K562 (cell line): ENCODE data around the gene CREG2. TPM values are rescaled to one million over a fixed set of nuclear protein-coding genes. Genes with fewer than 3 reads are reported as not detected.

Experiments used
- ATAC-seq: fragments of 200-7000 bp; cut with Tn5 transposase; 3 replicates; pipeline ENCODE4 v1.9.1; 2020; ENCODE audit warnings: moderate library complexity
- BruUV-seq: library from RNA; stranded (reverse); fragments of 400-500 nt; replicated peaks from 2 replicates; lab custom pipeline; 2021; lab: Mats Ljungman, UMichigan
- CTCF ChIA-PET: fragments of 300-600 bp; formaldehyde crosslinking; extraction: SDS; loops from one replicate; lab custom pipeline; 2021; ENCODE audit warnings: low intra/inter-chr PET ratio; lab: Yijun Ruan, JAX
- POLR2A ChIA-PET: fragments of 300-600, 350-650 bp; sonication (Branson Sonifier 250); formaldehyde crosslinking; extraction: SDS; loops from one replicate; lab custom pipeline; 2021; ENCODE audit warnings: antibody characterized with exemption, inconsistent platforms; lab: Yijun Ruan, JAX
- DNase-seq, 4 experiments: peaks; one replicate each; pipeline versions ENCODE4 v3.0.0 to v3.0.0-alpha.2; 2011 to 2018; ENCODE audit warnings: low spot score in 3 of 4, mixed read lengths in 3 of 4; ENCODE audit errors: extremely low read depth in 1 of 4
- FAIRE-seq: peaks from 2 replicates; lab custom pipeline; 2011; peaks lifted over from hg19 to GRCh38; lab: Jason Lieb, UNC
- H2AFZ ChIP-seq: 2 replicates; pipeline ENCODE4 v1.6.0; 2011; ENCODE audit warnings: low read depth, low read length, control low read depth, inconsistent platforms
- H3K27ac ChIP-seq: fragments of 200-600 bp; 3 replicates; pipeline ENCODE4 v1.8.0; 2011; ENCODE audit warnings: low read depth, mild to moderate bottlenecking, control low read depth, inconsistent platforms, low read length, moderate library complexity, mixed read lengths; ENCODE audit errors: extremely low read depth
- H3K27me3 ChIP-seq, 2 experiments: fragments of 300-600 bp in 1 of 2; 2 replicates in 1 of 2; 3 replicates in 1 of 2; pipeline versions ENCODE4 v1.6.0 to v1.8.0; 2011; ENCODE audit warnings: inconsistent platforms in 2 of 2, low read length in 2 of 2, mild to moderate bottlenecking in 1 of 2, mixed read lengths in 1 of 2, moderate library complexity in 1 of 2; ENCODE audit not compliant: control insufficient read depth in 2 of 2, insufficient read depth in 2 of 2
- H3K36me3 ChIP-seq: fragments of 300-600 bp; 3 replicates; pipeline ENCODE4 v1.8.0; 2011; ENCODE audit warnings: mild to moderate bottlenecking, low read length, inconsistent platforms; ENCODE audit not compliant: control insufficient read depth, insufficient read depth
- H3K4me1 ChIP-seq, 2 experiments: fragments of 200-600 bp in 1 of 2; replicated peaks in 1 of 2; 2 replicates in 1 of 2; 3 replicates in 1 of 2; pipeline versions ENCODE4 v1.5.1 to v1.8.0; 2011; ENCODE audit warnings: inconsistent platforms in 2 of 2, low read length in 2 of 2, mild to moderate bottlenecking in 1 of 2, mixed read lengths in 1 of 2, moderate library complexity in 1 of 2; ENCODE audit not compliant: control insufficient read depth in 2 of 2, insufficient read depth in 2 of 2
- H3K4me2 ChIP-seq: 2 replicates; pipeline ENCODE4 v1.6.1; 2011; ENCODE audit warnings: low read length, control low read depth, inconsistent platforms, mixed read lengths; ENCODE audit not compliant: insufficient read depth
- H3K4me3 ChIP-seq: fragments of 200-600 bp; sonication (generic), shearing (Covaris generic); 2 replicates; pipeline ENCODE4 v1.5.1; 2016; ENCODE audit warnings: control low read depth, inconsistent platforms
- H3K79me2 ChIP-seq: fragments of 200-600 bp; 3 replicates; pipeline ENCODE4 v1.8.0; 2011; ENCODE audit warnings: low read length, inconsistent platforms; ENCODE audit not compliant: control insufficient read depth, insufficient read depth
- H3K9ac ChIP-seq, 2 experiments: 2 replicates each; pipeline versions ENCODE4 v1.6.0 to v1.6.1; 2011; ENCODE audit warnings: low read depth in 2 of 2, low read length in 2 of 2, control low read depth in 1 of 2, inconsistent platforms in 1 of 2, mild to moderate bottlenecking in 1 of 2, mixed read lengths in 1 of 2; ENCODE audit not compliant: insufficient read depth in 1 of 2
- H3K9me1 ChIP-seq: one replicate; pipeline ENCODE4 v1.6.0; 2011; ENCODE audit warnings: inconsistent platforms, mild to moderate bottlenecking, low read length, moderate library complexity; ENCODE audit not compliant: control insufficient read depth, insufficient read depth
- H3K9me3 ChIP-seq: replicated peaks from 2 replicates; pipeline ENCODE4 v1.5.1; 2011; ENCODE audit warnings: low read depth, low read length, inconsistent platforms; ENCODE audit not compliant: control insufficient read depth, insufficient read depth
- H4K20me1 ChIP-seq: replicated peaks from 2 replicates; pipeline ENCODE4 v1.6.1; 2011; ENCODE audit warnings: low read length, inconsistent platforms, mixed read lengths; ENCODE audit not compliant: control insufficient read depth, insufficient read depth
- FOXA1 ChIP-seq: fragments of 450-650 bp; IDR thresholded peaks from 2 replicates; pipeline ENCODE4 v1.6.1; 2016; ENCODE audit warnings: mild to moderate bottlenecking, borderline replicate concordance
- HBP1 ChIP-seq: fragments of 450-650 bp; formaldehyde crosslinking; IDR thresholded peaks from 2 replicates; pipeline ENCODE4 v1.4.0; 2022; ENCODE audit warnings: missing genetic modification characterization
- HDAC2 ChIP-seq: fragments of 450-650 bp; IDR thresholded peaks from 2 replicates; pipeline ENCODE4 v1.6.1; 2016; ENCODE audit warnings: mild to moderate bottlenecking
- HINFP ChIP-seq: fragments of 450-650 bp; conservative IDR thresholded peaks from 2 replicates; pipeline ENCODE4 v1.6.1; 2016; ENCODE audit warnings: missing genetic modification characterization, low read depth, mild to moderate bottlenecking, control low read depth, missing compliant biosample characterization
- KAT8 ChIP-seq: fragments of 450-650 bp; IDR thresholded peaks from 2 replicates; pipeline ENCODE4 v1.6.1; 2016; ENCODE audit warnings: low read depth, mild to moderate bottlenecking
- MYC ChIP-seq, 2 experiments: fragments of 250-450 bp in 1 of 2; sonication (Bioruptor Pico) in 1 of 2; IDR thresholded peaks; 2 replicates each; pipeline versions ENCODE4 v1.5.1 to v1.6.1; 2012 to 2021; ENCODE audit warnings: low read depth in 2 of 2, borderline replicate concordance in 1 of 2, improper control_type of control experiment in 1 of 2, low read length in 1 of 2, mild to moderate bottlenecking in 1 of 2, moderate library complexity in 1 of 2
- PCBP2 ChIP-seq: fragments of 200-400 bp; formaldehyde crosslinking; IDR thresholded peaks from 2 replicates; pipeline ENCODE4 v1.6.1; 2018; ENCODE audit warnings: low read length, low read depth, mild to moderate bottlenecking, moderate library complexity; ENCODE audit not compliant: poor library complexity, severe bottlenecking
- RBBP5 ChIP-seq: fragments of 200-600 bp; sonication (generic); IDR thresholded peaks from 2 replicates; pipeline ENCODE4 v1.6.1; 2012; ENCODE audit warnings: borderline replicate concordance, mild to moderate bottlenecking, low read length, control low read depth, inconsistent platforms; ENCODE audit not compliant: insufficient read depth, poor library complexity, severe bottlenecking
- RBM15 ChIP-seq: fragments of 200-400 bp; formaldehyde crosslinking; IDR thresholded peaks from 2 replicates; pipeline ENCODE4 v1.6.1; 2018; ENCODE audit warnings: mild to moderate bottlenecking, low read length, moderate library complexity; ENCODE audit not compliant: insufficient read depth
- RBM39 ChIP-seq: fragments of 200-400 bp; formaldehyde crosslinking; optimal IDR thresholded peaks from 2 replicates; pipeline ENCODE3; 2018; ENCODE audit warnings: low read depth, low read length
- TEAD2 ChIP-seq: fragments of 450-650 bp; IDR thresholded peaks from 2 replicates; pipeline ENCODE4 v1.6.1; 2016; ENCODE audit warnings: missing genetic modification characterization, control low read depth, missing compliant biosample characterization
- ZNF263 ChIP-seq: sonication (generic); formaldehyde crosslinking; IDR thresholded peaks from 2 replicates; pipeline ENCODE4 v1.8.0; 2022; ENCODE audit warnings: mild to moderate bottlenecking, missing genetic modification reagents, borderline replicate concordance
- ZNF384 ChIP-seq: IDR thresholded peaks from 2 replicates; pipeline ENCODE4 v1.6.1; 2012; ENCODE audit warnings: low read depth, low read length, improper control_type of control experiment
- WGBS: fragments of 100-300 bp; shearing (Covaris generic); methylation state at CpG from one replicate; pipeline ENCODE4 v1.1.6; 2016; ENCODE audit warnings: low coverage, mixed read lengths; ENCODE audit not compliant: insufficient coverage; ENCODE audit errors: missing lambda C conversion rate; 5-methylcytosine and 5-hydroxymethylcytosine counted together
- in situ Hi-C: fragments of 300-500 bp; cut with MboI; formaldehyde crosslinking; loops from 4 replicates; pipeline ENCODE4 v1.15.0; 2018; ENCODE audit warnings: inconsistent platforms, mixed read lengths
- intact Hi-C: fragments of 100-400 bp; cut with micrococcal nuclease; formaldehyde crosslinking; loops from 2 replicates; pipeline ENCODE4 v1.14.2; 2022
- polyA plus RNA-seq, 8 experiments: library from polyadenylated mRNA; depleted of rRNA in 4 of 8; stranded (reverse) in 5 of 8; unstranded in 3 of 8; fragments of >200 nt; fragmentation: Nextera tagmentation in 2 of 8; fragmentation: Illumina TruSeq in 1 of 8; extraction: Ambion mirVana in 2 of 8; extraction: Trizol in 1 of 8; gene quantifications; 2 replicates each; pipeline versions ENCODE4 v1.2.1 to v1.2.3, GENCODE V29; 2011 to 2014; ENCODE audit warnings: inconsistent platforms in 1 of 8, missing spikeins in 1 of 8
- total RNA-seq, 7 experiments: library from RNA; depleted of rRNA in 6 of 7; stranded (reverse); fragments of >200 nt in 6 of 7; fragmentation: Illumina TruSeq in 2 of 7; extraction: Trizol in 2 of 7; gene quantifications; 2 replicates each; pipeline versions ENCODE4 v1.2.1 to v1.2.3, GENCODE V29; 2011 to 2021; ENCODE audit warnings: low replicate concordance in 1 of 7
- TF ChIP-seq, protein P1 (sequence below): IDR thresholded peaks from 2 replicates; pipeline ENCODE4 v1.6.1; 2014; ENCODE audit warnings: antibody characterized with exemption
- TF ChIP-seq, protein P2 (sequence below): fragments of 450-650 bp; formaldehyde crosslinking; IDR thresholded peaks from 2 replicates; pipeline ENCODE4 v1.4.0; 2020; ENCODE audit warnings: mild to moderate bottlenecking, moderate library complexity

Gene CREG2
- total and polyA plus RNA-seq, 9 of the 15 experiments (the other 6 are each of a cell fraction or from before 2014, with no cell fraction given): not detected

DNA sequence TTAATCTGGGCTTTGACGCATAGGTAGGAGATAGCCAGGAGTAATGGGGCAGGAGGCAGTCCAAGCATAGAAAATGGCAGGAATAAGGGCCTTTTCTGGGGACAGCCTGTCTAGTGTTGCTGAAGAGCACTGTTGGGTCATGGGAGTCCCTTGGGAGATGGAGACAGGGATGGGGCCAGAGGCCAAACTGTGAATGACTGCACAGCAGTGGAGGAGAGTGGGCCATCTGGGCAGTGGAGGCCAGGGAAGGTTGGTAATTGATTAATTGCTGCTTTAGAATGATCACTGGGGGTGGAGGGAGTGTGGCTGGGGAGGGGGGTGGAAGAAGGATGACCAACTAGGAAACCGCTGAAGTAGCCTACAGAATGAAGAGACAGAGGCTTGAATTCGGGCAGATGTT lies 28.6 kb upstream of the CREG2 start:
- H3K79me2 ChIP-seq: no peaks in the 10 kb centered on the region
- intact Hi-C loops (loop anchor here (5.0 to 10.0 kb wide), 3 partner anchors 74 to 569 kb away; no protein-coding TSS in a partner anchor), in situ Hi-C loops (loop anchor here (10.0 kb wide), 1 partner anchor 409 kb away; no protein-coding TSS in a partner anchor)
- H3K4me1 ChIP-seq: no peaks in the 10 kb centered on the region
- no peak overlapping the region for H3K27ac ChIP-seq
- FAIRE-seq (no peak), DNase-seq (no peak), ATAC-seq (no peak)
- H3K4me3 ChIP-seq: no peak overlapping the region
- ChIA-PET CTCF (no interaction called here), POLR2A (interaction anchor here (1.5 kb wide), 1 partner anchor 11 kb away, joined by 4 read pairs; no protein-coding TSS in a partner anchor)
- no peak overlapping the region for H3K4me2 ChIP-seq
- no TSS peak for BruUV-seq
- no peaks in the 10 kb centered on the region for H3K9me1 ChIP-seq
- H3K27me3 ChIP-seq: peaks cover 4 to 60% of the 10 kb centered on the region in 2 experiments; a peak in 3 of 5 replicates
- H3K36me3 ChIP-seq: no peaks in the 10 kb centered on the region
- H3K9ac ChIP-seq: no peak overlapping the region
- H2AFZ ChIP-seq: no peak overlapping the region
- 0 out of 2 replicates have a peak, but pooled peaks cover 2% of the 10 kb centered on the region for H4K20me1 ChIP-seq
- 0 out of 2 replicates have a peak, but pooled peaks cover 2% of the 10 kb centered on the region for H3K9me3 ChIP-seq
- 0% methylated on average over 3 of the region's 3 CpGs for WGBS
- TF ChIP-seq RBBP5 (no peak), RBM15 (no peak), ZNF263 (no peak), HBP1 (CRISPR knock-in tag) (no peak), RBM39 (no peak), TEAD2 (tag) (no peak), PCBP2 (no peak), HDAC2 (no peak), ZNF384 (no peak), MYC (IDR thresholded peaks at IDR 0.05; ENCODE audit: low read depth, low read length) (no peak), MYC (CRISPR knock-in tag; IDR thresholded peaks at IDR 0.05; ENCODE audit: borderline replicate concordance, low read depth) (no peak), HINFP (tag) (no peak), KAT8 (no peak), FOXA1 (no peak)
- TF ChIP-seq, protein P1, sequence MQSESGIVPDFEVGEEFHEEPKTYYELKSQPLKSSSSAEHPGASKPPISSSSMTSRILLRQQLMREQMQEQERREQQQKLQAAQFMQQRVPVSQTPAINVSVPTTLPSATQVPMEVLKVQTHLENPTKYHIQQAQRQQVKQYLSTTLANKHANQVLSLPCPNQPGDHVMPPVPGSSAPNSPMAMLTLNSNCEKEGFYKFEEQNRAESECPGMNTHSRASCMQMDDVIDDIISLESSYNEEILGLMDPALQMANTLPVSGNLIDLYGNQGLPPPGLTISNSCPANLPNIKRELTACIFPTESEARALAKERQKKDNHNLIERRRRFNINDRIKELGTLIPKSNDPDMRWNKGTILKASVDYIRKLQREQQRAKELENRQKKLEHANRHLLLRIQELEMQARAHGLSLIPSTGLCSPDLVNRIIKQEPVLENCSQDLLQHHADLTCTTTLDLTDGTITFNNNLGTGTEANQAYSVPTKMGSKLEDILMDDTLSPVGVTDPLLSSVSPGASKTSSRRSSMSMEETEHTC: no peak
- TF ChIP-seq, protein P2, sequence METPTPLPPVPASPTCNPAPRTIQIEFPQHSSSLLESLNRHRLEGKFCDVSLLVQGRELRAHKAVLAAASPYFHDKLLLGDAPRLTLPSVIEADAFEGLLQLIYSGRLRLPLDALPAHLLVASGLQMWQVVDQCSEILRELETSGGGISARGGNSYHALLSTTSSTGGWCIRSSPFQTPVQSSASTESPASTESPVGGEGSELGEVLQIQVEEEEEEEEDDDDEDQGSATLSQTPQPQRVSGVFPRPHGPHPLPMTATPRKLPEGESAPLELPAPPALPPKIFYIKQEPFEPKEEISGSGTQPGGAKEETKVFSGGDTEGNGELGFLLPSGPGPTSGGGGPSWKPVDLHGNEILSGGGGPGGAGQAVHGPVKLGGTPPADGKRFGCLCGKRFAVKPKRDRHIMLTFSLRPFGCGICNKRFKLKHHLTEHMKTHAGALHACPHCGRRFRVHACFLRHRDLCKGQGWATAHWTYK (CRISPR knock-in tag): no peak
